K562 (cell line): ENCODE measurements around the gene KPNB1. TPM values are rescaled to one million over a fixed set of nuclear protein-coding genes. Genes with fewer than 3 reads are reported as not detected.
A peak's percentile ranks its signal among the peaks of the same experiment; 100 is the strongest.

Experiments
- ATAC-seq: fragments of 200-7000 bp; cut with Tn5 transposase; 3 replicates; pipeline ENCODE4 v1.9.1; 2020; ENCODE audit warnings: moderate library complexity
- BruUV-seq: library from RNA; stranded (reverse); fragments of 400-500 nt; replicated peaks from 2 replicates; lab custom pipeline; 2021; lab: Mats Ljungman, UMichigan
- CTCF ChIA-PET: fragments of 300-600 bp; formaldehyde crosslinking; extraction: SDS; loops from one replicate; lab custom pipeline; 2021; ENCODE audit warnings: low intra/inter-chr PET ratio; lab: Yijun Ruan, JAX
- POLR2A ChIA-PET: fragments of 300-600, 350-650 bp; sonication (Branson Sonifier 250); formaldehyde crosslinking; extraction: SDS; loops from one replicate; lab custom pipeline; 2021; ENCODE audit warnings: antibody characterized with exemption, inconsistent platforms; lab: Yijun Ruan, JAX
- DNase-seq, 4 experiments: peaks; one replicate each; pipeline versions ENCODE4 v3.0.0 to v3.0.0-alpha.2; 2011 to 2018; ENCODE audit warnings: low spot score in 3 of 4, mixed read lengths in 3 of 4; ENCODE audit errors: extremely low read depth in 1 of 4
- FAIRE-seq: peaks from 2 replicates; lab custom pipeline; 2011; peaks lifted over from hg19 to GRCh38; lab: Jason Lieb, UNC
- H2AFZ ChIP-seq: 2 replicates; pipeline ENCODE4 v1.6.0; 2011; ENCODE audit warnings: low read depth, low read length, control low read depth, inconsistent platforms
- H3K27ac ChIP-seq: fragments of 200-600 bp; 3 replicates; pipeline ENCODE4 v1.8.0; 2011; ENCODE audit warnings: low read depth, mild to moderate bottlenecking, control low read depth, inconsistent platforms, low read length, moderate library complexity, mixed read lengths; ENCODE audit errors: extremely low read depth
- H3K27me3 ChIP-seq, 2 experiments: fragments of 300-600 bp in 1 of 2; 2 replicates in 1 of 2; 3 replicates in 1 of 2; pipeline versions ENCODE4 v1.6.0 to v1.8.0; 2011; ENCODE audit warnings: inconsistent platforms in 2 of 2, low read length in 2 of 2, mild to moderate bottlenecking in 1 of 2, mixed read lengths in 1 of 2, moderate library complexity in 1 of 2; ENCODE audit not compliant: control insufficient read depth in 2 of 2, insufficient read depth in 2 of 2
- H3K36me3 ChIP-seq: fragments of 300-600 bp; 3 replicates; pipeline ENCODE4 v1.8.0; 2011; ENCODE audit warnings: mild to moderate bottlenecking, low read length, inconsistent platforms; ENCODE audit not compliant: control insufficient read depth, insufficient read depth
- H3K4me1 ChIP-seq, 2 experiments: fragments of 200-600 bp in 1 of 2; replicated peaks in 1 of 2; 2 replicates in 1 of 2; 3 replicates in 1 of 2; pipeline versions ENCODE4 v1.5.1 to v1.8.0; 2011; ENCODE audit warnings: inconsistent platforms in 2 of 2, low read length in 2 of 2, mild to moderate bottlenecking in 1 of 2, mixed read lengths in 1 of 2, moderate library complexity in 1 of 2; ENCODE audit not compliant: control insufficient read depth in 2 of 2, insufficient read depth in 2 of 2
- H3K4me2 ChIP-seq: 2 replicates; pipeline ENCODE4 v1.6.1; 2011; ENCODE audit warnings: low read length, control low read depth, inconsistent platforms, mixed read lengths; ENCODE audit not compliant: insufficient read depth
- H3K4me3 ChIP-seq: fragments of 200-600 bp; sonication (generic), shearing (Covaris generic); 2 replicates; pipeline ENCODE4 v1.5.1; 2016; ENCODE audit warnings: control low read depth, inconsistent platforms
- H3K79me2 ChIP-seq: fragments of 200-600 bp; 3 replicates; pipeline ENCODE4 v1.8.0; 2011; ENCODE audit warnings: low read length, inconsistent platforms; ENCODE audit not compliant: control insufficient read depth, insufficient read depth
- H3K9ac ChIP-seq, 2 experiments: 2 replicates each; pipeline versions ENCODE4 v1.6.0 to v1.6.1; 2011; ENCODE audit warnings: low read depth in 2 of 2, low read length in 2 of 2, control low read depth in 1 of 2, inconsistent platforms in 1 of 2, mild to moderate bottlenecking in 1 of 2, mixed read lengths in 1 of 2; ENCODE audit not compliant: insufficient read depth in 1 of 2
- H3K9me1 ChIP-seq: one replicate; pipeline ENCODE4 v1.6.0; 2011; ENCODE audit warnings: inconsistent platforms, mild to moderate bottlenecking, low read length, moderate library complexity; ENCODE audit not compliant: control insufficient read depth, insufficient read depth
- H3K9me3 ChIP-seq: replicated peaks from 2 replicates; pipeline ENCODE4 v1.5.1; 2011; ENCODE audit warnings: low read depth, low read length, inconsistent platforms; ENCODE audit not compliant: control insufficient read depth, insufficient read depth
- H4K20me1 ChIP-seq: replicated peaks from 2 replicates; pipeline ENCODE4 v1.6.1; 2011; ENCODE audit warnings: low read length, inconsistent platforms, mixed read lengths; ENCODE audit not compliant: control insufficient read depth, insufficient read depth
- ATF3 ChIP-seq, 2 experiments: fragments of 450-650 bp in 1 of 2; sonication (generic) in 1 of 2; formaldehyde crosslinking in 1 of 2; IDR thresholded peaks in 1 of 2; conservative IDR thresholded peaks in 1 of 2; 2 replicates each; pipeline versions ENCODE4 v1.6.1 to v1.8.1; 2016 to 2023; ENCODE audit warnings: mild to moderate bottlenecking in 2 of 2, moderate library complexity in 2 of 2, inconsistent platforms in 1 of 2, missing genetic modification reagents in 1 of 2
- ATF7 ChIP-seq: fragments of 450-650 bp; IDR thresholded peaks from 2 replicates; pipeline ENCODE4 v1.7.1; 2014; ENCODE audit warnings: mild to moderate bottlenecking, moderate library complexity
- FOXP1 ChIP-seq: sonication (generic); formaldehyde crosslinking; IDR thresholded peaks from 2 replicates; pipeline ENCODE4 v1.8.0; 2022; ENCODE audit warnings: mild to moderate bottlenecking, missing genetic modification reagents
- JUND ChIP-seq, 2 experiments: IDR thresholded peaks; 2 replicates in 1 of 2; 3 replicates in 1 of 2; pipeline ENCODE4 v1.6.1; 2011; ENCODE audit warnings: borderline replicate concordance in 2 of 2, low read depth in 2 of 2, low read length in 2 of 2, improper control_type of control experiment in 1 of 2, missing biosample characterization in 1 of 2, missing genetic modification characterization in 1 of 2, missing genetic modification reagents in 1 of 2
- MAX ChIP-seq: sonication (generic); formaldehyde crosslinking; IDR thresholded peaks from 2 replicates; pipeline ENCODE4 v1.9.0; 2022; ENCODE audit warnings: mild to moderate bottlenecking, missing genetic modification reagents
- RCOR1 ChIP-seq, 2 experiments: IDR thresholded peaks; 2 replicates each; pipeline ENCODE4 v1.6.1; 2012; ENCODE audit warnings: low read depth in 2 of 2, low read length in 2 of 2, borderline replicate concordance in 1 of 2, improper control_type of control experiment in 1 of 2
- SRF ChIP-seq, 2 experiments: fragments of 250-450, 450-650 bp in 1 of 2; sonication (Bioruptor Pico) in 1 of 2; sonication (generic) in 1 of 2; formaldehyde crosslinking; IDR thresholded peaks; 2 replicates each; pipeline versions ENCODE4 v1.5.0 to v1.5.1; 2020 to 2022; ENCODE audit warnings: mild to moderate bottlenecking in 1 of 2, missing genetic modification reagents in 1 of 2
- UBTF ChIP-seq, 2 experiments: IDR thresholded peaks; 2 replicates each; pipeline ENCODE4 v1.6.1; 2012; ENCODE audit warnings: improper control_type of control experiment in 2 of 2, low read depth in 2 of 2, low read length in 2 of 2, borderline replicate concordance in 1 of 2
- ZBTB7A ChIP-seq: IDR thresholded peaks from 2 replicates; pipeline ENCODE4 v1.6.1; 2011; ENCODE audit warnings: low read depth, mild to moderate bottlenecking, low read length, moderate library complexity, borderline replicate concordance; ENCODE audit not compliant: control insufficient read depth
- WGBS: fragments of 100-300 bp; shearing (Covaris generic); methylation state at CpG from one replicate; pipeline ENCODE4 v1.1.6; 2016; ENCODE audit warnings: low coverage, mixed read lengths; ENCODE audit not compliant: insufficient coverage; ENCODE audit errors: missing lambda C conversion rate; 5-methylcytosine and 5-hydroxymethylcytosine counted together
- in situ Hi-C: fragments of 300-500 bp; cut with MboI; formaldehyde crosslinking; loops from 4 replicates; pipeline ENCODE4 v1.15.0; 2018; ENCODE audit warnings: inconsistent platforms, mixed read lengths
- intact Hi-C: fragments of 100-400 bp; cut with micrococcal nuclease; formaldehyde crosslinking; loops from 2 replicates; pipeline ENCODE4 v1.14.2; 2022
- polyA plus RNA-seq, 8 experiments: library from polyadenylated mRNA; depleted of rRNA in 4 of 8; stranded (reverse) in 5 of 8; unstranded in 3 of 8; fragments of >200 nt; fragmentation: Nextera tagmentation in 2 of 8; fragmentation: Illumina TruSeq in 1 of 8; extraction: Ambion mirVana in 2 of 8; extraction: Trizol in 1 of 8; gene quantifications; 2 replicates each; pipeline versions ENCODE4 v1.2.1 to v1.2.3, GENCODE V29; 2011 to 2014; ENCODE audit warnings: inconsistent platforms in 1 of 8, missing spikeins in 1 of 8
- total RNA-seq, 7 experiments: library from RNA; depleted of rRNA in 6 of 7; stranded (reverse); fragments of >200 nt in 6 of 7; fragmentation: Illumina TruSeq in 2 of 7; extraction: Trizol in 2 of 7; gene quantifications; 2 replicates each; pipeline versions ENCODE4 v1.2.1 to v1.2.3, GENCODE V29; 2011 to 2021; ENCODE audit warnings: low replicate concordance in 1 of 7

Gene KPNB1
- total and polyA plus RNA-seq, 9 of the 15 experiments (the other 6 are each of a cell fraction or from before 2014, with no cell fraction given): 154 to 622 (median 354) TPM

GRCh38 chr17:47692137-47692894 lies 42.6 kb downstream of the KPNB1 start:
- Histone ChIP-seq H3K4me3 (no peak overlapping the region), H3K9ac (no peak overlapping the region), H2AFZ (peak overlapping the region; percentile 74; the same call in 1 of the 2 replicates), H4K20me1 (no peaks in the 10 kb centered on the region), H3K36me3 (no peaks in the 10 kb centered on the region; the same call in 2 of the 3 replicates), H3K4me1 (peaks cover 12 to 34% of the 10 kb centered on the region in 2 experiments; a peak in 4 of 5 replicates), H3K4me2 (no peak overlapping the region), H3K9me3 (no peaks in the 10 kb centered on the region), H3K27me3 (no peaks in the 10 kb centered on the region), H3K27ac (no peak overlapping the region), H3K79me2 (peaks cover 5% of the 10 kb centered on the region; the same call in 2 of the 3 replicates), H3K9me1 (no peaks in the 10 kb centered on the region)
- 40% methylated on average over 2 of the region's 2 CpGs for WGBS
- in situ Hi-C loops (no loop called here), intact Hi-C loops (no loop called here)
- FAIRE-seq: peak; percentile 29
- ChIA-PET POLR2A (interaction anchor here (0.8 to 2.9 kb wide), 4 partner anchors 8 to 203 kb away, joined by 3 to 16 read pairs (median 4); partner anchors contain the start of gene SP2), CTCF (interaction anchor here (0.5 kb wide), 1 partner anchor 195 kb away, joined by 3 read pairs; no protein-coding TSS in a partner anchor)
- DNase-seq: no peak
- TF ChIP-seq SRF (CRISPR knock-in tag; IDR thresholded peaks at IDR 0.05): no peak
- TF ChIP-seq ATF3 (IDR thresholded peaks at IDR 0.05): peak; percentile 15; the same call in 1 of the 2 replicates
- TF ChIP-seq ATF3 (CRISPR knock-in tag; conservative IDR thresholded peaks at IDR 0.05): no peak
- no peak for TF ChIP-seq UBTF (IDR thresholded peaks at IDR 0.05; ENCODE audit: borderline replicate concordance in 1 of 2, low read depth in 2 of 2, low read length in 2 of 2)
- TF ChIP-seq ATF7: no peak
- TF ChIP-seq ZBTB7A: peak; percentile 66; the same call in 1 of the 2 replicates
- 0 out of 2 replicates have a peak, but pooled peaks have one; percentile 35 for TF ChIP-seq FOXP1 (CRISPR knock-in tag)
- TF ChIP-seq JUND (IDR thresholded peaks at IDR 0.05; ENCODE audit: borderline replicate concordance, low read depth, low read length): 0 out of 2 replicates have a peak, but pooled peaks have one; percentile 10
- no peak for TF ChIP-seq JUND (tag; IDR thresholded peaks at IDR 0.05; ENCODE audit: borderline replicate concordance, low read depth, low read length)
- peak; percentile 27; the same call in 1 of the 2 replicates for TF ChIP-seq MAX (CRISPR knock-in tag)
- no peak for TF ChIP-seq RCOR1 (IDR thresholded peaks at IDR 0.05; ENCODE audit: borderline replicate concordance in 1 of 2, low read depth in 2 of 2, low read length in 2 of 2)
- BruUV-seq: no TSS peak
- no peak for ATAC-seq
